Parathyroid adenoma (tissue), 2 donors: ENCODE results near the gene ZNF70.

Experiments used
- H2AFZ ChIP-seq: fragments of 300-600 bp; sonication (generic); one replicate; pipeline ENCODE4 v1.7.0; 2017; ENCODE audit warnings: antibody characterized with exemption, mild to moderate bottlenecking
- H3K27ac ChIP-seq: fragments of 300-600 bp; sonication (generic); one replicate; pipeline ENCODE4 v1.7.0; 2017
- H3K27me3 ChIP-seq: fragments of 300-600 bp; sonication (generic); one replicate; pipeline ENCODE4 v1.7.0; 2017; ENCODE audit warnings: low read length; ENCODE audit not compliant: control insufficient read depth, insufficient read depth
- H3K36me3 ChIP-seq: fragments of 300-600 bp; sonication (generic); one replicate; pipeline ENCODE4 v1.7.0; 2017; ENCODE audit warnings: low read length; ENCODE audit not compliant: control insufficient read depth, insufficient read depth
- H3K4me1 ChIP-seq: fragments of 300-600 bp; sonication (generic); one replicate; pipeline ENCODE4 v1.7.0; 2017; ENCODE audit warnings: control low read depth
- H3K4me2 ChIP-seq: fragments of 300-600 bp; sonication (generic); one replicate; pipeline ENCODE4 v1.7.0; 2017; ENCODE audit warnings: low read length
- H3K4me3 ChIP-seq: fragments of 300-600 bp; sonication (generic); one replicate; pipeline ENCODE4 v1.7.0; 2017; ENCODE audit warnings: low read depth, low read length
- H3K79me2 ChIP-seq: fragments of 300-600 bp; sonication (generic); one replicate; pipeline ENCODE4 v1.7.0; 2017; ENCODE audit warnings: control low read depth
- H3K9ac ChIP-seq: fragments of 300-600 bp; sonication (generic); one replicate; pipeline ENCODE4 v1.7.0; 2017; ENCODE audit warnings: mild to moderate bottlenecking
- H3K9me3 ChIP-seq: fragments of 300-600 bp; sonication (generic); one replicate; pipeline ENCODE4 v1.7.0; 2017; ENCODE audit warnings: low read length; ENCODE audit not compliant: control insufficient read depth
- CTCF ChIP-seq: fragments of 300-600 bp; sonication (generic); IDR thresholded peaks from one replicate; pipeline ENCODE4 v1.7.0; 2017; ENCODE audit warnings: antibody characterized with exemption, mild to moderate bottlenecking
- donor health status: primary hyperparathyroidism.

Gene ZNF70

GRCh38 chr22:23716811-23717801 lies 33.8 kb downstream of the ZNF70 start:
- TF ChIP-seq CTCF = no peak
- H3K4me3 ChIP-seq = peak overlapping the region; percentile 99
- peaks cover 3% of the 10 kb centered on the region for H3K79me2 ChIP-seq
- H3K9ac ChIP-seq = peak overlapping the region; percentile 87
- peaks cover 2% of the 10 kb centered on the region for H3K4me1 ChIP-seq
- no peaks in the 10 kb centered on the region for H3K36me3 ChIP-seq
- H3K27me3 ChIP-seq = no peaks in the 10 kb centered on the region
- peak overlapping the region; percentile 56 for H3K27ac ChIP-seq
- peak overlapping the region; percentile 95 for H2AFZ ChIP-seq
- H3K4me2 ChIP-seq = peak overlapping the region; percentile 74
- no peaks in the 10 kb centered on the region for H3K9me3 ChIP-seq

- H3K9ac ChIP-seq = no peak overlapping the region
- peak overlapping the region; percentile 99 for H3K4me3 ChIP-seq
- peaks cover 2% of the 10 kb centered on the region for H3K4me1 ChIP-seq
- peaks cover 3% of the 10 kb centered on the region for H3K79me2 ChIP-seq
- H3K27ac ChIP-seq = peak overlapping the region; percentile 47
- H2AFZ ChIP-seq = no peak overlapping the region
- H3K4me2 ChIP-seq = peak overlapping the region; percentile 74
- H3K27me3 ChIP-seq = no peaks in the 10 kb centered on the region
- no peaks in the 10 kb centered on the region for H3K36me3 ChIP-seq
- no peak for TF ChIP-seq CTCF
- H3K9me3 ChIP-seq = no peaks in the 10 kb centered on the region
Observed at GRCh38 chr22:23715806-23716375, 35.0 kb downstream of the ZNF70 start.

GRCh38 chr22:23714596-23715578 lies 36.0 kb downstream of the ZNF70 start:
- Histone ChIP-seq H3K36me3 (no peaks in the 10 kb centered on the region), H3K4me3 (peak overlapping the region; percentile 99), H3K27me3 (no peaks in the 10 kb centered on the region), H3K79me2 (peaks cover 3% of the 10 kb centered on the region), H3K9me3 (no peaks in the 10 kb centered on the region), H3K4me1 (peaks cover 2% of the 10 kb centered on the region), H3K27ac (no peak overlapping the region), H3K4me2 (peak overlapping the region; percentile 74), H2AFZ (no peak overlapping the region), H3K9ac (no peak overlapping the region)
- no peak for TF ChIP-seq CTCF

GRCh38 chr22:23713696-23714595 lies 37.0 kb downstream of the ZNF70 start:
- no peaks in the 10 kb centered on the region for H3K27me3 ChIP-seq
- H3K4me1 ChIP-seq = peaks cover 2% of the 10 kb centered on the region
- no peak overlapping the region for H3K27ac ChIP-seq
- no peak overlapping the region for H3K4me2 ChIP-seq
- TF ChIP-seq CTCF = no peak
- H2AFZ ChIP-seq = no peak overlapping the region
- no peaks in the 10 kb centered on the region for H3K9me3 ChIP-seq
- H3K79me2 ChIP-seq = peaks cover 3% of the 10 kb centered on the region
- H3K4me3 ChIP-seq = no peak overlapping the region
- no peak overlapping the region for H3K9ac ChIP-seq
- no peaks in the 10 kb centered on the region for H3K36me3 ChIP-seq
